Hepatic stellate cell (primary cell): ENCODE results near the gene SFXN1.

ENCODE experiments used
- DNase-seq: peaks from one replicate; pipeline ENCODE4 v3.0.0; 2011; ENCODE audit warnings: low spot score

Gene SFXN1

GRCh38 chr5:175575301-175575700, 96.9 kb downstream of the SFXN1 start:
- no peak for DNase-seq

GRCh38 chr5:175576096-175576495, 97.7 kb downstream of the SFXN1 start:
- no peak for DNase-seq

- no peak for DNase-seq
These were observed 98.2 kb downstream of the SFXN1 start for GRCh38 chr5:175576591-175576990.
